Measurements from ENCODE around the gene TBC1D3E.
"Not testable (repeated sequence)": the region's sequence is repeated elsewhere in the genome, so short reads cannot be mapped to it uniquely, and the experiment has no call there.

DNA sequence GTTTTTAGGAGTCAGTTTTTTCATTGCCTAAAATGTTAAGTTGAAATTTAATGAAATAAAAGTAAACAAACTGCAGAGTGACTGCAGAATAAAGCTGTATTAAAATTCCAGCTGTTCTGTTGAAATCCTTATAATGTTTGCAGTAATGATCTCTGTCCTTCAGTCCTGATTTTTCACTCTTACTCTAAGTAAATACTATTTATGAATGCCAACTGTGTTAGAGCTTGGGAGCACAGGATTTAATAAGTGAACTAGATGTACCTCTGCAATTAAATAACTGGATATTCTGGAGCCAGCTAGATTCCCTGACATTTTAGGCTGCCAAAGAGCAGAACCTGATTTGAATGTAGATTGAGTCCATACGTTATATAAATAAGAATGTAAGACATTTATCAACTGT is 7.9 kb upstream of the TBC1D3E start:
- not testable (repeated sequence) for TF ChIP-seq CTCF (conservative IDR thresholded peaks at IDR 0.05; ENCODE audit: low read length); EZH2phosphoT487 (IDR thresholded peaks at IDR 0.05; ENCODE audit: borderline replicate concordance, low read depth, low read length)

All from OCI-LY7 (cell line).